Measurements from ENCODE around the gene KIRREL3. TPM values are rescaled to one million over a fixed set of nuclear protein-coding genes. Genes with fewer than 3 reads are reported as not detected.

KIRREL3 gene
- total RNA-seq, 1 experiment from 2014 or later = 1.4 TPM

GRCh38 chr11:126443120-126443519 is 557.5 kb downstream of the KIRREL3 start:
- DNase-seq (ENCODE audit: low spot score) = no peak

DNA sequence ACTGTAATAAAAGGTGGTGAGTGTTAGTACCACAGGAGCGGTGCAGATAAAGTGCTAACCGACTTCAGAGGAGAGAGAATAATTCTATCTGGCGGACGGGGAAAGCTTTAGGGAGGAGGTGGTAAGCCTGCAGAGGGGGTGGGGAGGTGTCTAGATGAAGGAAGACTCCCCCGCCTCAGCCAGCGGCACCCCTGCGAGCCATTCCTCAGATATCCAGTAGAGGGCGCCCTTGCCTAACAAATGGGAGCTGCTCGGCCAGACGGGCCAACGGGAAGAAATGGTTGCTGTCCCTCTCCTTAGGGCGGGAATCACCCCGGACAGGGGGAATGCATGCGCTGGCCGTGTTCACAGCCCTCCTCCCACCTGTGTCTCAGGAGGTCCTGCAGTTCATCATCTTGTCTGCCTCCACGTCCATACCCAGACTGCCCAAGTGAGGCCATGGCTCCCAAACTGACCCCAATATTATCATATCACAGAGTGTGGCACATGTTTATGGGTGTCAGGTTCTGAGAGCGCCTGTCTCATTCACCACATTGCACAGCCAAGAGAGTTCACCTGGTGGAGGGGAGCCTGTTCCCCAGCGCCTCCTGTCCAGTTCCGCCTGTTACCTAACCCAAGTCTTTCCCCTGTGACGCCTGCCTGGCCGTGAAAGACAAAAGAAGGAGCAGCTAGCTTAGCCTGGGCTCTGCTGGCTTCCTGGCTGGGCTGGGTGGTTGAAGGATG is 559.6 kb downstream of the KIRREL3 start:
- DNase-seq (ENCODE audit: low spot score) = peak; percentile 60

GRCh38 chr11:126440276-126440675 is 560.3 kb downstream of the KIRREL3 start:
- no peak for DNase-seq (ENCODE audit: low spot score)

DNA sequence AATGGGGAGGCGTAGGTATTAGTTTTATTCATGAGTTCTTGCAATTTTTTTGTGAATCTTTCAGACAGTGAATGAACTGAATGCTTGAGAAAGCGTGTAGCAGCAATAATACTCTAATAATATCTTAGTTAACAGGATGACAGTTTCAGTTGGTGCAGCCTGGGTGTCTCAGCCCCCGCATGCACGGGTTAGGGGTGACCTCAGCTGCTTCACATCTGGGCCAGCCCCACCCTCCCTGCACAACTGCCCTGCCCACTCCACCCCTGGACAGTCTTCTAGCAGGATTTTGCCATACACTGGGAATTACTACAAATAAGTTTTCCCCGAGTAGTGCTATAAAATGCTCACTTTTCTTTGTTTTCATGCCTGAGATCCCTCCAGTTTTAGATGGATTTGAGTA is 561.9 kb downstream of the KIRREL3 start:
- DNase-seq (ENCODE audit: low spot score) = no peak

DNA sequence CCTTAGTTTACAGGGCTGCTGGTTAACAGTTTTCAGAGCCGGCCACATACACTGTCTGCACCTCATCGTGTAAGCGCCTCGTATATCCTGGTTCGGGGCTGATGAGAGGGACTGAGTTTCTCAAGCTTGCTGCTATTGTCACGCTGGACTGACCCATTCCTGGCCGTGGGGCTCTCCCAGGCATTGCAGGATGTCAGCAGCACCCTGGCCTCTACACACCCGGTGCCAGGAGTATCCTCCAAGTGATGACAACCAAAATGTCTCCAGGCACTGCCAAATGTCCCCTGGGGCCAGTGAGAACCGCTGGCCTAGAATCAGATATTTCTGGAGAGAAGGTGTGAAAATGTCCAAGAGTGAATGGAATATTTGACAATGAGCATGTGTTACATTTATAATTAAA is 562.3 kb downstream of the KIRREL3 start:
- DNase-seq (ENCODE audit: low spot score) = no peak

DNA sequence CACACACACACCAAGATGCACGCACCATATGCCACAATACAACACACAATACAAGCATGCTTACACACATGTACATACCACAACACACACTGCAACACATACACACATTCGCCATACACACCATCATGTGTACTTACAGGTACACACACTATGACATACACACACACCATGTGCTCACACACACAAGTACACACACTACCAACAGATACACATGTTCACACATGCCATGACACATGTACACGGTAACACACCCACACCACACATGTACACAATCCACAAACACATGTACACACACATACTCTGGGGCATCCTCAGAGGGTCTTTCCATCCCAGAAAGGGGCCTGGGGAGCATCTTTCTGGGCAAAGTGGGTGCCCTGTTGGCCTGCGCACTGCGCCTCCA is 562.8 kb downstream of the KIRREL3 start:
- DNase-seq (ENCODE audit: low spot score) = no peak

DNA sequence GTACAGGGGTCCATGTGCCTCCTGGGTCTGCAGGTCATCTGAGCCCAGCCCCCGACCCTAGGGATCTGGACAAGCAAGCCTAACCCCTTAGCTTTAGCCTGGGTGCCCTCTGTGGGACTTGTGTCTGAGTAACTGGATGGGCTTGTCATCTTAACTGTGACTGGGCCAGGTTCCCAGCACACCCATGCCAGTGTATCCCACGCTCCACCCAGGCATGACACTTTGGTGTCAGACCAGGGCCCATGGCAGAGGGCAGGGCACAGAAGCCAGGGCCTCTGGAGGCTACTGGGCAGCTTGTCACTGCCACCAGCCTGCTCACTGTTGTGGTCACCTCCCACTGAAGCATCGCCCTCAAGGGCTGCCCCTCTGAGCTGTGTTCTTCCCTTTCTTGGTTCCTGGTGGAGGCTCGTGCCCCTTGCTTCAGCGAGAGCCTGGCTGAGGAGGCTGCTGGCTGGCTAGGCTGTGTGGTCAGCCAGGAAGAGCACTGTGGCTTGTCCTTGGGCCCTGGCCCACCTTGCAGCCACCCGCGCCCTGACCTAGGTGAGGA is 564.3 kb downstream of the KIRREL3 start:
- no peak for DNase-seq (ENCODE audit: low spot score)

- DNase-seq (ENCODE audit: low spot score) = no peak
Measured at GRCh38 chr11:126434950-126435335, 565.6 kb downstream of the KIRREL3 start.

DNA sequence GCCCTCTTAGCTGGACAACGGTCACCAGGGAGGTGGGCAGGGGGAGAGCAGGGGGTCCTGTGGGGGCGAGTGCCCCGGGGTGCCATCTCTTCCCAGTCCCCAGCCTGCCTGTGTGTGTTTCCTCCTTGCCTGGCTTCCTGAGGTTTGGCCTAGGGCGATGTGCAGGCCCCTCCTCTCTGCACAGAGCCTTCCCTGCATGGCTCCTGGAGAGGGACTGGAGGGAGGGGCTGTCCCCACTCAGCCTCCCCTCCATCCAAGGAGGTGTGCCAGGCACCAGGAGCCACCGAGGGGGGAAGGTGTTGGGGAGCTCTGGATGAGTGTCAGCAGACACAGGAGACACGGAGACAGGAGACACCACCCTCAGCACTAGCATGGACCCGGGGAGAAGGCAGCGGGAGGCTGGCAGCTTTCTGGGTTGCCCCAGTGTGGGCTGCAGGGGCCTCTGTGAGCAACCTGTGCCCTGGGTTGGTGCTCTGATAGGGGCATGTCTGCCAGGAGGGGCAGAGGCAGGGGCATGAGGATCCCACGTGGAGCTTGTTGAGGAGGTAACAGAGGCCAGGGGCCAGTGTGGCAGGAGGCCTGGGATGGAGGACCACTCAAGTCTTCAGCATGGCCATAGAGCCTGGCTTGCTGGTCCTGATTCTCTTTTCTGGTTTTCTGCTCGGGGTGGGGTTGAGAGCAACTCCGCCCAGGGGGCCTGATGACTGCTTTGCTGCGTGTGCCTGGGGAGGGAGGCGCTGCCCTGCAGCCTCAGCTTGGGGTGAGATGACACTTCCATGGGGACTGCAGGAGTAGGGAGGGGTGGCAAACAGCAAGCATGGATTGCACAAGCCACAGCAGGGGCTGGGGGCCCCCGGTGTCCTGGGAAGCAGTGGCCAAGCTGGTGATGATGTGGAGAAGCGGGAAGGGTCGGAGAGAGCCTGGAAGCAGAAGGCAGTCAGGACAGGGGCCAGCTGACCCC is 566.3 kb downstream of the KIRREL3 start:
- DNase-seq (ENCODE audit: low spot score) = no peak

DNA sequence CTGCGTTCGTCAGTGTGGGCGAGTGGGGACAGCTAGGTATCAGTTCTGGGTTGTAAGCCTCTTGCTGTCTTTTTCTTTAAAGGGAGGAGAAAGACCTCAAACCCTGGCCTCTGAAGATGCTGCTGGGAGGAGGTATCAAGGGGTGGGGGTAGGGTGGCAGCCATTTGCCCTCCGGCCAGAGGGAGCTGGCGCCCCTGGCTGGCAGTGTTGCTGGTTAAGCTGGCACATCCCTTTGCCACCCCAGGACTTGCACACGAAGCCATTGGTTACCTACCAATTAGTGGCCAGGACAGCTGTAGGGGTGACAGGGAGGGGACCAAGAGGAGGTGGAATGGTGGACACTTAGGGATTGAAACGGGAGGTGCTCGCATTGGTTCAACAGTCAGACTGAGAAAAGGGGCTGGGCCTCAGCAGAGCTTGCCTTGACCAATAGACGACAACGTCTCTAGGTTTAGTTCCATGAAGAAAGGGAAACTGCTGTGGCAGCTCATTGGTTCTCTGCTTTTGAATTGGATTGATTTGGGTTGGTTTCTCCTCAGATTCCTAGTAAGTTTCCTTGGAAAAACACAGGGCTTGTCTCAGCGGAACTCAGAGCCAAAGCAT is 567.2 kb downstream of the KIRREL3 start:
- DNase-seq (ENCODE audit: low spot score) = no peak

DNA sequence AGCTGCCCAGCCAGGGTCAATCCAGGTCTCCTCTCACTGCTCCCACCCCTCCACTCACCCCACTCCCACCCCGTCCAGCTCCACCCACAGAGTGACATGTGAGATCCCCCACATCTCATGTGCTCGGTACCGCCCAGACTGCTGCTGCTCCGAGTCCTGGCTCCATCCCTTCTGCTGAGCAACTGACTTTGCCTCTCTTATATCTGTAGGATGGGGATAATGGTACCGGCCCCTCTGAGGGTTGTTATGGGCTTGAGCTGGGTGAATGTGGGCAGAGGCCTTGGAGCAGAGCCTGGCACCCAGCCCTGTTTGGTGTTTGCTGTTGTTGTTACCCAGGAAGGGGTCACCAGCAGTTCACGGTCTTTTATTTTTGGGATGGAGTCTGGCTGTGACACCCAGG is 568.0 kb downstream of the KIRREL3 start:
- no peak for DNase-seq (ENCODE audit: low spot score)

DNA sequence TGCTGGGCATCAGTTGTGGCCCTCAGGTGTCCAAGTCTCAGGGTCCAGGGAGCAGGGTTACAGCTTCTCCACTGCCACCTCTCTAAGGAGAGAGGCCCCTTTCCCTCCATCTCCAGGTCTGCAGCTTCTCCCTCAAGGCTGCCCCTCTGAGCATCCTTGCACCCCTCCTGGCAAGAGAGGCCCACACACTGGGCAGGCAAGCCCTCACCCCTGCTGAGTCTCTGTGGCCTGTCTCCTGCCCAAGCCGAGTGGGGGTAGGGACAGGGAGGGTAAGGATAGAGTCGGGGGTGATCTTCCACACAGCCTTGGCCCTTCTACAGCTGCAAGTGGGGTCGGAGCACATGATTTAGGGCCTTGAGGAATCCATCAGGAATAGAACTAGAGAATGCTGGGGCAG is 568.5 kb downstream of the KIRREL3 start:
- DNase-seq (ENCODE audit: low spot score) = no peak

DNA sequence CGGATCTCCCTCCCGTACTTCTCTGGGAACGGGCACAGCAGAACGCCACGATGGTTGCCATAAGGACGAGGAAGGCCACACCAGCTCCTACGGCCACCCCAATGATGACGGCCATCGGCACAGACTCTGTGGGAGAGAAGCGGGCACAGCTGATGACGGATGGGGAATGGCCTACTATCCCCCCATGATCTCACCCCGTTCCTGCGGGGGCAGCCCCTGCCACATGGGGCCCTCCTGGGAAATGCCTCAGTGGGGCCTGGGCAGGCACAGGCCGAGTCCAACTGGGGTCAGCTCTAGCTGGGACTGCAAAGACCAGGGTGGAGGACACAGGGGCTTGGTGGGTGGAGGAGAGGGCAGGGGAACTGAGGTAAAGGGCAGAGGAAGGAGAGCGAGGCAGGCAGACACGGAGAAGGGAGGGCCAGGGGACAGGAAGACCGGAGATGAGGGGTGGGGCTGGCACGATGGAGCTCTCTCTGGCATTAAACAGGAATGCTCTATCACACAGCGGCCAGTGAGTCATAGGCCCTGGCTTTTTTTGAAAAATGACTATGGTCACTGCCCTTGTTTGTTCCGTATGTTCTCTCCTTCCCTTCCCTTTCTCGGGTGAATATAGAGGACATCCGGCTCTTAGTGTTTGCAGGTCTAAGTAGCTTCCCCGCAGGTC is 569.0 kb downstream of the KIRREL3 start:
- DNase-seq (ENCODE audit: low spot score) = peak; percentile 86

DNA sequence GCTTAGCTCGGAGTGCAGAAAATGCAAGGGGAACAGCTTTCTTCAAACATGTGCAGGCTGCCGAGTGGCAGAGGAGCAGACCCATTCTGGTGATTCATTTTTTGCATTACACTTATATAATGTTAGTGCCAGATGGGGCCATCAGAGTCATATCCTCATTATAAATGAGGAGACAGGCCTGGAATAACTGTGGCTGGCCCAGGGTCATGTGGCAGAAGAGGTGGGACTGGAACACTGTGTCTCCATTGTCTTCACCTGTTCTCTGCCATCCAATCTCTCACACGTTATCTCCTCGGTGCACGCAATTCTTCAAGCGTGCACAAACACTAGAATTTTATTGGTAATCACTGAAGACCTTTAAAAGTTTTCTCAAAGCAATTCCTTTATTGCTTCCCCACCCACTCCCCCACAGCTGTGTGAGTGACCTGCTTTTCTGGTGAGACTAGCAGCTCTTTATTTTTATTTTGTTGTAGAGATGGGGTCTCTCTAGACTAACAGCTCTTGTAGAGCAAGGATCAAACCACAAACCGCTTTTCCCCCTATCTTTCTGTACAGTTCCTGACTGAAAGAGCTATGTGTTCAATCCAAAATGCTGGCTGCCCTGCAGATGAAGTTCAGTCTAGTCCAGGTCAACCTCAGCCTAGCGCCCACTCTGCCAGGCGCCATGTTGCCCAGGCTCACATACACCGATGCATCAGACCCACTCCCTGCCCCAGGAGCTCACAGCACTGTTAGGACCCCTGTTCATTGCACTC is 569.8 kb downstream of the KIRREL3 start:
- no peak for DNase-seq (ENCODE audit: low spot score)

DNA sequence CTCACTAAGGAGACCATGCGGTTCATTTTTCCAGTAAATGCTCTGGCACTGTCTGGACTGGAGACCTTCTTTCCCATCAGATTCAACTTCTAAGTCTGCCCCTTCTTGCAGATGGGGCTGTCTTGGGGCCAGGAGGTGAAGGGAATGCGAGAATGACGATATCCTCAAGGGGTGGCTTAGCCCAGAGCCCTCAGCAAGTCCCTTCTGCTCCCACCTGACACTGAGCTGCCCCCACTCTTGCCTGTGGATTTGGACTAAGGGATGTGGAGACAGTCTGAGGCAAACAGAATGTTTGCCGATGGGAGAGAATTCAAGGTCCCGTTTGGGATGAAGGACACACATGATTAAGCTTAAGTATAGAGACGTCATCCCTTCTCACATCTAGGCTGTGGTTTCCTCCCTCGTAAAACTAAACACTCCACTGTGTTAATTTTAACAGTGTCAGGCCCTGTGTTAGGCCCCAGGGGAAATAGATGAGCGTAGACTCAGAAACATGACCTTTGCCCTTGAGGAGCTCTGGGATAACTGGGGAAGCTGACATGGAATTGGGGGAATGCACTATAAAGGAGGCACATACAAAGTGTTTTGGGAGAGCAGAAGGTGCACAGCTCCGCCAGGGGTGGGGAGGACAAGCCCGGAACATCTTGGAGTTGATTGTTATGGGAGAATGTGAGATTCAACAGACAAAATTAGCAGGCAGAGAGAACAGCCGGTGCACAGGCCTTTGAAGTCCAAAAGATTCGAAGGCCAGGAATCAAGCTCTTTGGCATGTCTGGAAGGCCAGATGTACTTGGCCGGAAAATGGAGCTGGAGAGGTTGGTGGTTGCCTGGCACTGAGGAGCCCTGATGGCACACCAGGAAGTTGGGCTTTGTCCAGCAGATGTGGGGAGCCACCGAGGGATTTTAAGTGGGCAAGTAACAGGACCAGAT is 573.5 kb downstream of the KIRREL3 start:
- DNase-seq (ENCODE audit: low spot score) = no peak

- DNase-seq (ENCODE audit: low spot score) = no peak
Measured at GRCh38 chr11:126426106-126426505, 574.5 kb downstream of the KIRREL3 start.

DNA sequence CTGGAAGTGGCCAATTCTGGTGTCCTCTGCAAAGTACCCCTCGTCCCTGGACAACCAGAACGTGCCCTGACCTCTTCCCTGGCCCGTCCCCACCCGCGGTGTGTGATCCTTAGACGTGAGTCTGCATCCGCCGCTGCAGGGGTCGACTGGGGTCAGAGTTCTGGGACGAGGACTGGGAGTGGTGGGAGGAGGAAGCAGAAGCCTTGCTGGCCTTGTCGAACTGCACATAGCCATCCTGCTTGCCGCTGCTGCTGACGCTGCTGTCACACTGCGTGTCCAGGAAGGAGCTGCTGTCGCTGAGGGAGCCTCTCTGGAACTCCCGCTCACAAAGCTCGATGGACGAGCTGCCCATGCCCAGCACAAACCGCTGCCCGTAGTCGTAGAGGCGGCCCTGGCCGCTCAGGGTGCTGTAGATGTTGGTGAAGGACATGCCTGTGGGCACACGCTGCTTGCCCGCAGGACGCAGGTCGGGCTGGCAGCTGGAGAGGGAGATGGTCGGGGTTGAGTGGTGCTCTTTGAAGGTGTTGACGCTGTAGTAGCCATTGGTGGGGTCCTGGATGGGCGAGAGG is 576.0 kb downstream of the KIRREL3 start:
- DNase-seq (ENCODE audit: low spot score) = no peak

DNA sequence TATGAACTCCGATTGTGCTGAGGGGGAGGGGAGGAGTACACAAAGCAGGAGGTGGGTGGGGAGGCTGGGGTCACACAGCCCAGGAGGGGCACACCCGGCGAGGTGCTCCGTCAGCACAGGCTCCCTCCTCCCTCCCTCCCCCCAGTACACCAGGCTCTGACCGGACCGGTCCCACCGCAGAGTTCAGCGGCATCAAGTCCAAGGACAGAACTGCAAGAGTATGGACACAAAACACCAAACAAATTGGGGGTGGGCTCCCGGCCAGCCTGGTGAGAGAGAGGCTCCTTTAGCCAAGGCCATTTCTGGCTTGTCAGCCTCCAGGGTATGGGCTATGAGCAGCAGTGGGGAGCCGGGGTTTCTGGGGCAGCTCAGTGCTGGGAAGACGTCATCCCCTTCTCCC is 576.8 kb downstream of the KIRREL3 start:
- no peak for DNase-seq (ENCODE audit: low spot score)

GRCh38 chr11:126423154-126423553 is 577.4 kb downstream of the KIRREL3 start:
- DNase-seq (ENCODE audit: low spot score) = no peak

- no peak for DNase-seq (ENCODE audit: low spot score)
Measured at GRCh38 chr11:126422446-126422845, 578.1 kb downstream of the KIRREL3 start.

Data from A172 (cell line).